Lung (tissue), 12 donors: ENCODE measurements around the gene SPC24. TPM values are rescaled to one million over a fixed set of nuclear protein-coding genes. Genes with fewer than 3 reads are reported as not detected.
"Not testable (repeated sequence)": the region's sequence is repeated elsewhere in the genome, so short reads cannot be mapped to it uniquely, and the experiment has no call there.

Experiments
- ATAC-seq: fragments of 200-7000 bp; cut with Tn5 transposase; one replicate; pipeline ENCODE4 v1.9.1; 2020; ENCODE audit warnings: moderate number of reproducible peaks; ENCODE audit not compliant: insufficient read depth, low FRiP score
- DNase-seq, 3 donors: peaks; one replicate each; pipeline ENCODE4 v3.0.0-alpha.2; 2013 to 2017
- H3K27ac ChIP-seq, 2 donors: one replicate each; pipeline ENCODE4 v1.5.1; 2013; ENCODE audit warnings: mild to moderate bottlenecking in 2 of 2, moderate library complexity in 2 of 2, control low read depth in 1 of 2, inconsistent platforms in 1 of 2, low read depth in 1 of 2, low read length in 1 of 2
- H3K27me3 ChIP-seq, 3 donors: one replicate each; pipeline ENCODE4 v1.5.1; 2013; ENCODE audit warnings: low read length in 2 of 3; ENCODE audit not compliant: control insufficient read depth in 3 of 3, insufficient read depth in 3 of 3
- H3K36me3 ChIP-seq, 4 donors: one replicate each; pipeline ENCODE4 v1.5.1; 2013; ENCODE audit warnings: low read length in 4 of 4, mild to moderate bottlenecking in 1 of 4, moderate library complexity in 1 of 4; ENCODE audit not compliant: control insufficient read depth in 4 of 4, insufficient read depth in 4 of 4
- H3K4me1 ChIP-seq, 5 donors: one replicate each; pipeline ENCODE4 v1.5.1; 2013; ENCODE audit warnings: low read length in 5 of 5, mild to moderate bottlenecking in 2 of 5, moderate library complexity in 1 of 5; ENCODE audit not compliant: control insufficient read depth in 5 of 5, insufficient read depth in 5 of 5
- H3K4me3 ChIP-seq: one replicate; pipeline ENCODE4 v1.5.1; 2013; ENCODE audit warnings: mild to moderate bottlenecking, control low read depth, moderate library complexity
- H3K9ac ChIP-seq, 2 donors: one replicate each; pipeline ENCODE4 v1.5.1; 2013; ENCODE audit warnings: low read length in 2 of 2, control low read depth in 1 of 2; ENCODE audit not compliant: insufficient read depth in 1 of 2
- H3K9me3 ChIP-seq, 4 donors: one replicate each; pipeline ENCODE4 v1.5.1; 2013; ENCODE audit warnings: low read length in 3 of 4, mild to moderate bottlenecking in 1 of 4, moderate library complexity in 1 of 4; ENCODE audit not compliant: control insufficient read depth in 4 of 4, insufficient read depth in 3 of 4
- WGBS, 2 donors: extraction: QIAGEN DNeasy Blood & Tissue Kit; methylation state at CpG; one replicate each; pipeline ENCODE4 v1.1.7; 2013; 5-methylcytosine and 5-hydroxymethylcytosine counted together
- polyA plus RNA-seq, 2 donors: library from polyadenylated mRNA; stranded (reverse); fragments of 200-250 nt; gene quantifications; one replicate each; pipeline ENCODE4 v1.2.1, GENCODE V29; 2013
- total RNA-seq, 2 donors: library from RNA; depleted of rRNA in 1 of 2; stranded (reverse); fragments of >200 nt in 1 of 2; gene quantifications; one replicate each; pipeline ENCODE4 v1.2.1, GENCODE V29; 2014 to 2021
- TF ChIP-seq, protein P1 (sequence below): IDR thresholded peaks from 2 replicates; pipeline ENCODE4 v1.5.1; 2012; ENCODE audit warnings: mild to moderate bottlenecking; ENCODE audit errors: control extremely low read depth, extremely low read depth
- donor health status: control.
- donor health status: control.
- donor health status: Bipolar disorder and iron deficiency.
- donor health status: healthy.
- donor health status: DM: yes; HTN: yes; CAD: no.

SPC24 gene
- total and polyA plus RNA-seq, 4 donors = 1.3 to 6.5 (median 3.9) TPM

DNA sequence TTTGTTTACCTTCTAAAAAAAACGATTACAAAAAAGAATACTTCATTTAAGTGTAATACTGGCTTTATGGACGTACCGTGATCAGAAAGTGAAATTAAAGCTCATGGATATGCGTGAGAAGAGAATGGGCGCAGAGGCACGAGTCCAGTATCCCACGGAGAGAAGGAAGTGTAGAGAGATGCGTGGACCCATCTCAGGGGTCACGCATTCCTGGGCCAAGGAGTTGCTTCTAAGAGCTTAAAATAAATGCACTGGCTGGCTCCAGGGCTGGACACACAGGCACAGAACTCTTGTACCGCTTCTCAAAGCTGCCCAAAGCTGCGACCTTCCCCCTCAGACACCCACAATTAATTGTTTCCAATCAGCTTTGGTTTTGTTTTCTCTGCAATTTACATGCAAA, 8.7 kb upstream of the SPC24 start:
- 80 to 89% methylated on average over 11 of the region's 11 CpGs for WGBS, 2 donors
- Histone ChIP-seq H3K9ac (peak overlapping the region in 1 of 2 donors; percentile 70), H3K4me1 (peaks cover 4 to 34% (median 17%) of the 10 kb centered on the region in 5 donors), H3K9me3 (no peaks in the 10 kb centered on the region), H3K27me3 (no peaks in the 10 kb centered on the region), H3K4me3 (no peak overlapping the region), H3K36me3 (peaks cover 9 to 42% (median 31%) of the 10 kb centered on the region in 4 donors), H3K27ac (peak overlapping the region; percentile 26 to 45)
- TF ChIP-seq, protein P1, sequence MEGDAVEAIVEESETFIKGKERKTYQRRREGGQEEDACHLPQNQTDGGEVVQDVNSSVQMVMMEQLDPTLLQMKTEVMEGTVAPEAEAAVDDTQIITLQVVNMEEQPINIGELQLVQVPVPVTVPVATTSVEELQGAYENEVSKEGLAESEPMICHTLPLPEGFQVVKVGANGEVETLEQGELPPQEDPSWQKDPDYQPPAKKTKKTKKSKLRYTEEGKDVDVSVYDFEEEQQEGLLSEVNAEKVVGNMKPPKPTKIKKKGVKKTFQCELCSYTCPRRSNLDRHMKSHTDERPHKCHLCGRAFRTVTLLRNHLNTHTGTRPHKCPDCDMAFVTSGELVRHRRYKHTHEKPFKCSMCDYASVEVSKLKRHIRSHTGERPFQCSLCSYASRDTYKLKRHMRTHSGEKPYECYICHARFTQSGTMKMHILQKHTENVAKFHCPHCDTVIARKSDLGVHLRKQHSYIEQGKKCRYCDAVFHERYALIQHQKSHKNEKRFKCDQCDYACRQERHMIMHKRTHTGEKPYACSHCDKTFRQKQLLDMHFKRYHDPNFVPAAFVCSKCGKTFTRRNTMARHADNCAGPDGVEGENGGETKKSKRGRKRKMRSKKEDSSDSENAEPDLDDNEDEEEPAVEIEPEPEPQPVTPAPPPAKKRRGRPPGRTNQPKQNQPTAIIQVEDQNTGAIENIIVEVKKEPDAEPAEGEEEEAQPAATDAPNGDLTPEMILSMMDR = no peak
- no peak for DNase-seq
- no peak for ATAC-seq

DNA sequence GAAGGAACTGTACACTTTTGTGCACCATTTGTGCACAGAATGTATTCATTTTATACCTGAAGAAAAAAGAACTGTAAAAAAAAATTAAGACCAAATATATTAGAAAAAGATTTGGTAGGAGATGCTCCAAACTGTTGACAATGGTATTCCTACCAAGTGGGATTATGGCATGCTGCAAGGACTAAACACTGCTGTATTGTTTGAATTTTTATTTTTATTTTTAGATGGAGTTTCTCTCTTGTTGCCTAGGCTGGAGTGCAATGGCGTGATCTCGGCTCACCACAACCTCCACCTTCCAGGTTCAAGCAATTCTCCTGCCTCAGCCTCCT, 4.8 kb upstream of the SPC24 start:
- not testable (repeated sequence) for H3K27ac ChIP-seq, H3K27me3 ChIP-seq, DNase-seq, H3K4me3 ChIP-seq, ATAC-seq, H3K9me3 ChIP-seq, H3K9ac ChIP-seq
- peaks cover under 1 to 34% (median 17%) of the 10 kb centered on the region in 5 donors for H3K4me1 ChIP-seq
- H3K36me3 ChIP-seq = peaks cover 0 to 14% (median 7%) of the 10 kb centered on the region in 4 donors
- WGBS, 2 donors = 100% methylated on average over 2 of the region's 2 CpGs

GRCh38 chr19:11159598-11160439, 4.2 kb upstream of the SPC24 start:
- H3K27me3 ChIP-seq = no peaks in the 10 kb centered on the region
- WGBS, 2 donors = 45 to 61% methylated on average over 16 of the region's 16 CpGs
- H3K9ac ChIP-seq = peak overlapping the region in 1 of 2 donors; percentile 23
- ATAC-seq = no peak
- H3K36me3 ChIP-seq = peaks cover 0 to 13% (median 7%) of the 10 kb centered on the region in 4 donors
- H3K27ac ChIP-seq = peak overlapping the region in 1 of 2 donors; percentile 17
- DNase-seq = peak; percentile 59 to 93 (median 83)
- H3K9me3 ChIP-seq = no peaks in the 10 kb centered on the region
- H3K4me3 ChIP-seq = no peak overlapping the region
- TF ChIP-seq, protein P1 = no peak
- H3K4me1 ChIP-seq = peaks cover 0 to 35% (median 17%) of the 10 kb centered on the region in 5 donors

DNA sequence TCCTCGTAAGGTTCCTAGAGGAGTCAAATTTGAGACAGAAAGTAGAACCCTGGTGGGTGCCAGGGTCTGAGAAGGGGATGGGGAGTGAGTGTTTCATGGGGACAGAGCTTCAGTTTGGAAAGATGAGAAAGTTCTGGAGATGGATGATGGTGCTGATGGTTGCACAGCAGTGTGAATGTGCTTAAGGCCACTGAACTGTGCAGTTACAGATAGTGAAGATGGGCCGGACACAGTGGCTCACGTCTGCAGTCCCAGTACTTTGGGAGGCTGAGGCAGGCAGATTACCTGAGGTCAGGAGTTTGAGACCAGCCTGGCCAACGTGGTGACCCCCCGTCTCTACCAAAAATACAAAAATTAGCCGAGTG, 917 bp downstream of the SPC24 start:
- H3K4me1 ChIP-seq = peaks cover 0 to 40% (median 6%) of the 10 kb centered on the region in 5 donors
- H3K4me3 ChIP-seq = no peak overlapping the region
- no peaks in the 10 kb centered on the region for H3K27me3 ChIP-seq

More for the DNA sequence above, 917 bp downstream of the SPC24 start:
- no peak overlapping the region for H3K27ac ChIP-seq
- TF ChIP-seq, protein P1 = no peak
- no peak for ATAC-seq
- 53 to 60% methylated on average over 6 of the region's 6 CpGs for WGBS, 2 donors
- no peak for DNase-seq
- peak overlapping the region in 1 of 2 donors; percentile 23 for H3K9ac ChIP-seq
- no peaks in the 10 kb centered on the region for H3K36me3 ChIP-seq
- H3K9me3 ChIP-seq = no peaks in the 10 kb centered on the region
